ENCODE measurements around the gene FASTKD3. TPM values are rescaled to one million over a fixed set of nuclear protein-coding genes. Genes with fewer than 3 reads are reported as not detected.

FASTKD3 gene
- total and polyA plus RNA-seq, 2 experiments from 2014 or later = 14.7 to 22.4 TPM

DNA sequence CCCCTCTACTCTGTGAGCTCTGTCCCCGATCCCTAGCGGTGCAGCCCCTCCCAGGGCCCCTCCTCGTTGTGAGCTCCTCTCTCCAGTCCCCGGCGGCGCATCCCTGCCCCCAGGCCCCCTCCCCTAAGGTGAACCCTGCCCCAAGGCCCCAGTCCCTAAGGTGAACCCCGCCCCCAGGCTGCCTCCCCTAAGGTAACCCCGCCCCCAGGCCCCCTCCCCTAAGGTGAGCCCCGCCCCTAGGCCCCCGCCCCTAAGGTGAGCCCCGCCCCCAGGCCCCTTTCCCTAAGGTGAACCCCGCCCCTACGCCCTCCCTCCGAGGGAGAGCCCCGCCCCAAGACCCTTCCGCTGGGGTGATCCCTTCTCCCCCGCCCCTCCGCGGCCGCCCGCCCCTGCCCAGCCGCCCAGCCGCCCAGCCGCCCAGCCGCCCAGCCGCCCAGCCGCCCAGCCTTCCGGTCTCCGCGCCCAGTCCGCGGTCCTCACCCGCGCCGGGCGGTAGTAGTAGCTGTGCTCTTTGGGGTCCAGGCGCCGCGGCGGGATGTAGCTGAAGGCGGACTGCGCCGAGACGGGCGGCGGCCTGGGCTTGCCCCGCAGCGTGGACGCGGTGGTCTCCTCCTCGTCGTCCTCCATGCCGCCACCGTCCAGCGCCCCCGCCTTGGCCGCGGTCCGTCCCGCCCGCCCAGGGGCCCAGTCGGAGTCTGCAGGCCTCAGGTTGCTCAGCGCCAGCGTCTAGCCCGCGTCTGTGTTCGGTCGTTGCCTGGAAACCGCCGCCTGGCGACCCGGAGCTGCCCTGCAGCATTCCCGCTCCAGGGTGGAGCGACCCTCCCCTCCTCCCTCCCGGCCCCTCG, 18.2 kb downstream of the FASTKD3 start, which contains the start of gene CFAP90:
Gene CFAP90 (minus strand): TSS at position 739 of the 845 bp plus-strand sequence. CDS start 112 bp downstream, at position 627.
- no peaks in the 10 kb centered on the region for H3K27me3 ChIP-seq
- no peaks in the 10 kb centered on the region for H3K9me3 ChIP-seq (ENCODE audit: low read depth)
- peak within 1 kb of the TSS; percentile 96 for H3K4me2 ChIP-seq
- H2AFZ ChIP-seq = peak within 1 kb of the TSS; percentile 92
- peak; percentile 89 for DNase-seq (ENCODE audit: low spot score)
- H3K79me2 ChIP-seq = no peaks in the 10 kb centered on the region
- peak within 1 kb of the TSS; percentile 19 for H3K27ac ChIP-seq
- no peak for TF ChIP-seq EZH2phosphoT487 (IDR thresholded peaks at IDR 0.05; ENCODE audit: low read depth, severe bottlenecking, unreplicated experiment)
- TF ChIP-seq, protein P1, sequence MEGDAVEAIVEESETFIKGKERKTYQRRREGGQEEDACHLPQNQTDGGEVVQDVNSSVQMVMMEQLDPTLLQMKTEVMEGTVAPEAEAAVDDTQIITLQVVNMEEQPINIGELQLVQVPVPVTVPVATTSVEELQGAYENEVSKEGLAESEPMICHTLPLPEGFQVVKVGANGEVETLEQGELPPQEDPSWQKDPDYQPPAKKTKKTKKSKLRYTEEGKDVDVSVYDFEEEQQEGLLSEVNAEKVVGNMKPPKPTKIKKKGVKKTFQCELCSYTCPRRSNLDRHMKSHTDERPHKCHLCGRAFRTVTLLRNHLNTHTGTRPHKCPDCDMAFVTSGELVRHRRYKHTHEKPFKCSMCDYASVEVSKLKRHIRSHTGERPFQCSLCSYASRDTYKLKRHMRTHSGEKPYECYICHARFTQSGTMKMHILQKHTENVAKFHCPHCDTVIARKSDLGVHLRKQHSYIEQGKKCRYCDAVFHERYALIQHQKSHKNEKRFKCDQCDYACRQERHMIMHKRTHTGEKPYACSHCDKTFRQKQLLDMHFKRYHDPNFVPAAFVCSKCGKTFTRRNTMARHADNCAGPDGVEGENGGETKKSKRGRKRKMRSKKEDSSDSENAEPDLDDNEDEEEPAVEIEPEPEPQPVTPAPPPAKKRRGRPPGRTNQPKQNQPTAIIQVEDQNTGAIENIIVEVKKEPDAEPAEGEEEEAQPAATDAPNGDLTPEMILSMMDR (IDR thresholded peaks at IDR 0.05; ENCODE audit: poor library complexity) = peak; percentile 37
- TF ChIP-seq EZH2 (IDR thresholded peaks at IDR 0.05; ENCODE audit: borderline replicate concordance) = no peak
- H3K9me2 ChIP-seq (replicated peaks; ENCODE audit: insufficient read depth) = no peaks in the 10 kb centered on the region
- H3K4me1 ChIP-seq (ENCODE audit: insufficient read depth) = no peaks in the 10 kb centered on the region
- H3K4me3 ChIP-seq = peak within 1 kb of the TSS; percentile 85
- H4K20me1 ChIP-seq (ENCODE audit: insufficient read depth, poor library complexity, severe bottlenecking) = no peaks in the 10 kb centered on the region
- WGBS (ENCODE audit: low lambda C conversion rate, missing lambda C conversion rate) = 0% methylated on average over 9 of the region's 76 CpGs
- no peaks in the 10 kb centered on the region for H3K36me3 ChIP-seq (replicated peaks; ENCODE audit: insufficient read depth, low read depth)

DNA sequence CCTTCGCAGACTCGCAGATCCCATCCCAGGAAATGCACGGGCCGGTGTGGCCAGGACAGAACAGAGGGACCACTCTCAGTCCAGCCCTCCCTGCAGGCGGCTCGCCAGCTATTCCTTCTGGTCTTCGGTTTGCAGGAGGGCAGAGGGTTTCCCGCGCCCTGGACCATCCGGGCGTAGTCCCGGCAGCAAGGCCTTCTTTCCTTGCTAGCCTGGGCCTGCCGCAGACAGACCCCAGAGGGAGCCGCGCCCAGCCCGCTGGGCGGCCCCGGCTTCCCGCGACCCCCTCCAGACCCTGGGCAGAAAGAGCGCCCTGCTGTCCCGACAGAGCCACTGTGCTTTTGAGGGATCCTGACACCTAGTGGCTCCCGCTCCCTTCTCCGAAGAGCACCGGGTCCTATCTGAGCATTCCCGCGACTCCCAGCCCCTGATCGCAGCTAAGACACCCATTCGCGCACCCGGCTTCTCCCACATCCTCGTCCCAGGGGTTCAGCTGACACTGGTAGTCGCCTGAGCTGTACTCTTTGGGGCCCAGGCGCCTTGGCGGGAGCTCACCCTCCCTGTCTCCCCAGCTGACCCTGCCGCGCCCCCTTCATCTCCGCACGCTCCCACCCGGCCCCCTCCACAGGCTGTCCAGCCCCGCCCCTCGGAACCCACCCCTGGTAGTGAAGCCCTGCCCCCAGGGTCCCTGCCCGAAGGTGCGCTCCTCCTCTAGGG, 19.0 kb downstream of the FASTKD3 start:
- no peaks in the 10 kb centered on the region for H3K4me1 ChIP-seq (ENCODE audit: insufficient read depth)
- WGBS (ENCODE audit: low lambda C conversion rate, missing lambda C conversion rate) = 5% methylated on average over 34 of the region's 44 CpGs
- no peaks in the 10 kb centered on the region for H3K27me3 ChIP-seq
- H3K9me2 ChIP-seq (replicated peaks; ENCODE audit: insufficient read depth) = no peaks in the 10 kb centered on the region
- no peak for TF ChIP-seq EZH2 (IDR thresholded peaks at IDR 0.05; ENCODE audit: borderline replicate concordance)
- TF ChIP-seq, protein P1 (IDR thresholded peaks at IDR 0.05; ENCODE audit: poor library complexity) = peak; percentile 36
- no peaks in the 10 kb centered on the region for H4K20me1 ChIP-seq (ENCODE audit: insufficient read depth, poor library complexity, severe bottlenecking)
- no peaks in the 10 kb centered on the region for H3K36me3 ChIP-seq (replicated peaks; ENCODE audit: insufficient read depth, low read depth)
- H3K79me2 ChIP-seq = no peaks in the 10 kb centered on the region
- no peaks in the 10 kb centered on the region for H3K9me3 ChIP-seq (ENCODE audit: low read depth)
- H2AFZ ChIP-seq = peak overlapping the region; percentile 89
- DNase-seq (ENCODE audit: low spot score) = peak; percentile 57
- H3K27ac ChIP-seq = no peak overlapping the region
- H3K4me3 ChIP-seq = peak overlapping the region; percentile 58
- H3K4me2 ChIP-seq = peak overlapping the region; percentile 96

DNA sequence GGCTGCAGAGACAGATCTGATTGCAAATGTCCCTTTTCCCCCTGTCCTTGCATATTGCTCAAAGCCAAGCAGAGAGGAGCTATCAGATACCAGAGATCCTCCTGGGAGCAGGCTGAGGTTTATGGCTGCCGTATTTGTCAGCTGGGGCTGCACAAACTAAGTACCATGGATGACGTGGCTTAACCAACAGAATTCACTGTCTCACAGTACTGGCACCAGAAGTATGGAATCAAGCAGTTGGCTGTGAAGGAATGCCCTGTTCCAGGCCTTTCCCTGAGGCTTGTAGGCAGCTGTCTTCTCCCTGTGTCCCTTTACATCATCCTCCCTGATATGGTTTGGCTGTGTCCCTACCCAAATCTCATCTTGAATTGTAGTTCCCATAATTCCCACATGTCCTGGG, 20.5 kb downstream of the FASTKD3 start:
- Histone ChIP-seq H3K27ac (no peak overlapping the region), H3K27me3 (no peaks in the 10 kb centered on the region), H3K9me3 (ENCODE audit: low read depth) (no peaks in the 10 kb centered on the region), H3K4me2 (no peak overlapping the region), H3K4me1 (ENCODE audit: insufficient read depth) (no peaks in the 10 kb centered on the region), H4K20me1 (ENCODE audit: insufficient read depth, poor library complexity, severe bottlenecking) (no peaks in the 10 kb centered on the region), H3K4me3 (no peak overlapping the region), H3K9me2 (replicated peaks; ENCODE audit: insufficient read depth) (no peaks in the 10 kb centered on the region), H3K36me3 (replicated peaks; ENCODE audit: insufficient read depth, low read depth) (no peaks in the 10 kb centered on the region), H3K79me2 (no peaks in the 10 kb centered on the region), H2AFZ (no peak overlapping the region)
- WGBS (ENCODE audit: low lambda C conversion rate, missing lambda C conversion rate) = 71% methylated on average over 2 of the region's 2 CpGs
- TF ChIP-seq, protein P1 (IDR thresholded peaks at IDR 0.05; ENCODE audit: poor library complexity) = no peak
- no peak for TF ChIP-seq EZH2 (IDR thresholded peaks at IDR 0.05; ENCODE audit: borderline replicate concordance)
- no peak for TF ChIP-seq EZH2phosphoT487 (IDR thresholded peaks at IDR 0.05; ENCODE audit: low read depth, severe bottlenecking, unreplicated experiment)
- DNase-seq (ENCODE audit: low spot score) = no peak
